CD14-positive monocyte (primary cell): ENCODE data around the gene ZNF823. TPM values are rescaled to one million over a fixed set of nuclear protein-coding genes. Genes with fewer than 3 reads are reported as not detected.

Experiments
- DNase-seq, 3 donors: peaks; one replicate each; pipeline ENCODE4 v3.0.0-alpha.2; 2011 to 2022
- H2AFZ ChIP-seq: 2 replicates; pipeline ENCODE4 v1.6.0; 2012; ENCODE audit warnings: mild to moderate bottlenecking, low read depth, low read length, inconsistent platforms; ENCODE audit not compliant: insufficient read depth, poor library complexity, severe bottlenecking
- H3K27ac ChIP-seq, 2 donors: 1 replicate in 1 of 2; 2 replicates in 1 of 2; pipeline ENCODE4 v1.5.1; 2012 to 2013; ENCODE audit warnings: low read length in 2 of 2, control low read depth in 1 of 2, inconsistent platforms in 1 of 2, low read depth in 1 of 2, mild to moderate bottlenecking in 1 of 2
- H3K27me3 ChIP-seq, 2 donors: one replicate each; pipeline versions ENCODE4 v1.6.0 to v1.6.1; 2011 to 2013; ENCODE audit warnings: low read length in 2 of 2; ENCODE audit not compliant: control insufficient read depth in 2 of 2, insufficient read depth in 2 of 2
- H3K36me3 ChIP-seq, 2 donors: replicated peaks in 1 of 2; 1 replicate in 1 of 2; 2 replicates in 1 of 2; pipeline versions ENCODE4 v1.5.1 to v1.6.1; 2012 to 2013; ENCODE audit warnings: low read length in 2 of 2, control low read depth in 1 of 2, inconsistent platforms in 1 of 2, mild to moderate bottlenecking in 1 of 2; ENCODE audit not compliant: insufficient read depth in 2 of 2, control insufficient read depth in 1 of 2
- H3K4me1 ChIP-seq, 2 donors: 1 replicate in 1 of 2; 2 replicates in 1 of 2; pipeline versions ENCODE4 v1.5.1 to v1.6.1; 2012 to 2013; ENCODE audit warnings: low read length in 2 of 2, control low read depth in 1 of 2, inconsistent platforms in 1 of 2, mild to moderate bottlenecking in 1 of 2, moderate library complexity in 1 of 2; ENCODE audit not compliant: insufficient read depth in 2 of 2, control insufficient read depth in 1 of 2
- H3K4me2 ChIP-seq: replicated peaks from 2 replicates; pipeline ENCODE3; 2012; ENCODE audit warnings: low read length, moderate library complexity, mild to moderate bottlenecking; ENCODE audit not compliant: poor library complexity, severe bottlenecking; ENCODE audit errors: extremely low read depth
- H3K4me3 ChIP-seq, 3 experiments: fragments of 200-600 bp in 1 of 3; sonication (generic) in 1 of 3; replicated peaks in 1 of 3; 1 replicate in 2 of 3; 2 replicates in 1 of 3; pipeline ENCODE4 v1.5.1; 2011 to 2013; ENCODE audit warnings: low read length in 3 of 3, mild to moderate bottlenecking in 3 of 3, control low read depth in 2 of 3, low read depth in 2 of 3, inconsistent platforms in 1 of 3, moderate library complexity in 1 of 3
- H3K79me2 ChIP-seq: 2 replicates; pipeline ENCODE4 v1.6.0; 2012; ENCODE audit warnings: mild to moderate bottlenecking, control low read depth, inconsistent platforms, low read length, moderate library complexity; ENCODE audit not compliant: insufficient read depth
- H3K9ac ChIP-seq: 2 replicates; pipeline ENCODE4 v1.6.0; 2017; ENCODE audit warnings: low read length, mild to moderate bottlenecking; ENCODE audit not compliant: insufficient read depth, poor library complexity, severe bottlenecking
- H3K9me3 ChIP-seq, 2 donors: replicated peaks in 1 of 2; 1 replicate in 1 of 2; 2 replicates in 1 of 2; pipeline versions ENCODE4 v1.5.1 to v1.6.1; 2012 to 2013; ENCODE audit warnings: low read length in 2 of 2, control low read depth in 1 of 2; ENCODE audit not compliant: control insufficient read depth in 1 of 2, insufficient read depth in 1 of 2
- H4K20me1 ChIP-seq: 2 replicates; pipeline ENCODE4 v1.6.0; 2012; ENCODE audit warnings: mild to moderate bottlenecking, low read length, control low read depth, moderate library complexity; ENCODE audit not compliant: insufficient read depth
- H3K27ac Mint-ChIP-seq, 7 donors: one replicate each; pipeline ENCODE4 v1.8.0; 2020; ENCODE audit warnings: mild to moderate bottlenecking in 7 of 7, mixed read lengths in 7 of 7, moderate library complexity in 6 of 7, inconsistent platforms in 2 of 7
- H3K27me3 Mint-ChIP-seq, 3 donors: one replicate each; pipeline ENCODE4 v1.8.0; 2021 to 2022; ENCODE audit warnings: low read depth in 3 of 3, mild to moderate bottlenecking in 3 of 3, mixed read lengths in 3 of 3, moderate library complexity in 3 of 3, inconsistent platforms in 1 of 3
- H3K36me3 Mint-ChIP-seq, 2 donors: one replicate each; pipeline ENCODE4 v1.8.0; 2020; ENCODE audit warnings: mixed read lengths in 2 of 2, inconsistent platforms in 1 of 2, mild to moderate bottlenecking in 1 of 2
- H3K4me1 Mint-ChIP-seq: one replicate; pipeline ENCODE4 v1.8.0; 2020; ENCODE audit warnings: mild to moderate bottlenecking, mixed read lengths
- H3K4me3 Mint-ChIP-seq, 2 donors: one replicate each; pipeline ENCODE4 v1.8.0; 2020; ENCODE audit warnings: mild to moderate bottlenecking in 2 of 2, mixed read lengths in 2 of 2, moderate library complexity in 1 of 2
- H3K9me3 Mint-ChIP-seq, 7 donors: one replicate each; pipeline ENCODE4 v1.8.0; 2020 to 2022; ENCODE audit warnings: mixed read lengths in 7 of 7, mild to moderate bottlenecking in 6 of 7, moderate library complexity in 6 of 7, inconsistent platforms in 2 of 7
- WGBS: methylation state at CpG from one replicate; pipeline ENCODE4 v1.1.5; 2013; ENCODE audit warnings: missing lambda C conversion rate; ENCODE audit not compliant: insufficient coverage; 5-methylcytosine and 5-hydroxymethylcytosine counted together
- intact Hi-C, 2 donors: fragments of 100-400 bp; cut with micrococcal nuclease; formaldehyde crosslinking; loops; one replicate each; pipeline versions ENCODE4 v1.15.0 to v1.15.1; 2023
- polyA plus RNA-seq, 3 donors: library from polyadenylated mRNA; depleted of rRNA in 1 of 3; unstranded in 2 of 3; stranded (reverse) in 1 of 3; fragments of 300-500 nt in 2 of 3; fragments of >200 nt in 1 of 3; fragmentation: Illumina TruSeq in 2 of 3; gene quantifications; 1 replicate in 2 of 3; 2 replicates in 1 of 3; pipeline ENCODE4 v1.2.3, GENCODE V29; 2012 to 2021
- TF ChIP-seq, protein P1 (sequence below): fragments of 200-600 bp; IDR thresholded peaks from one replicate; pipeline ENCODE4 v1.8.0; 2022; ENCODE audit warnings: antibody characterized with exemption, mild to moderate bottlenecking

The ZNF823 gene
- polyA plus RNA-seq, 3 donors = 0.48 to 0.85 (median 0.67) TPM

DNA sequence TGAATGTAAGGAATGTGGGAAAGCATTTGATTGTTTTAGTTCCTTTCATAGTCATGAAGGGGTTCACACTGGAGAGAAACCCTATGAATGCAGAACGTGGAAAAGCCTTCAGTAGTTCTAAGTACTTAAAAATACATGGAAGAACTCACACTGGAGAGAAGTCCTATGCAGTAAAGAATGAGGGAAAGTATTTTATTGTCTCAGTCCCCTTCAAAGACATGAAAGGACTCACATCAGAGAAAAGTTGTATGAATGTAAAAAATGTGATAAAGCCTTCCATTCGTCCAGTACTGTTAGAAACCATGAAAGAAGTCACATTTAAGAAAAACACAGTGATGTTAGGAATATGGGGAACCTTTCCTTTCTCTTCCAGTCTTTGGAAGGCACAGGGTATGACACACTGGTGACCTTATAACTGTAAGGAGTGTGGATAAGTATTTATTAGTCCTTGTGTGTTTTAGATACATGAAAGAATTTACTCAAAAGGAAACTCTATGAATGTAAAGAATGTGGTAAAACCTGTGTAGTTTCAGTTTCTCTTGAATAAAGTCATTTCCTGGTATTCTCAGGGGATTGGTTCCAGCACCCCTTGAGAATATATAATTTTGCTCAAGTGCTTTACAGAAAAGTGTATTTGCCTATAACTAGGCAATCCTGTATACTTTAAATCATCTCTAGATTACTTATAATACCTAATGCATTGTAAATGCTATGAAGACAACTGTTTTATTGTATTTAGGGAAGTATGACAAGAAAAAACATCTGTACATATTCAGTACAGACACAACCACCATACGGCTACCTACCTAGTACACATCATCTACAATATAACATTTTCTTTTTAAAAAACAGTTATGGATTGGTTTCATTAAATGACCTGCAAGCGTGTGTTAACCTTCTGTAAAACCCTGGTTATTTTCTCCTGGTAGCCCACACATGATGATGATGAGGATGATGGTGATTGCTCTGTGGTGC is 52.8 kb downstream of the ZNF823 start:
- Mint-ChIP-seq H3K27me3 (no peaks in the 10 kb centered on the region), H3K4me1 (no peaks in the 10 kb centered on the region), H3K36me3 (peaks cover 0 to 3% of the 10 kb centered on the region in 2 donors), H3K27ac (peak overlapping the region in 1 of 7 donors; percentile 77), H3K4me3 (no peak overlapping the region), H3K9me3 (peaks cover 21 to 79% (median 68%) of the 10 kb centered on the region in 7 donors)
- peaks cover 25 to 72% of the 10 kb centered on the region in 2 donors for H3K9me3 ChIP-seq
- no peaks in the 10 kb centered on the region for H3K36me3 ChIP-seq
- H2AFZ ChIP-seq = no peak overlapping the region
- H3K79me2 ChIP-seq = no peaks in the 10 kb centered on the region
- H3K27ac ChIP-seq = no peak overlapping the region
- H3K4me3 ChIP-seq = no peak overlapping the region
- H3K9ac ChIP-seq = no peak overlapping the region
- no CpG with 5 or more reads among the region's 4 CpGs for WGBS
- no peaks in the 10 kb centered on the region for H4K20me1 ChIP-seq
- TF ChIP-seq, protein P1, sequence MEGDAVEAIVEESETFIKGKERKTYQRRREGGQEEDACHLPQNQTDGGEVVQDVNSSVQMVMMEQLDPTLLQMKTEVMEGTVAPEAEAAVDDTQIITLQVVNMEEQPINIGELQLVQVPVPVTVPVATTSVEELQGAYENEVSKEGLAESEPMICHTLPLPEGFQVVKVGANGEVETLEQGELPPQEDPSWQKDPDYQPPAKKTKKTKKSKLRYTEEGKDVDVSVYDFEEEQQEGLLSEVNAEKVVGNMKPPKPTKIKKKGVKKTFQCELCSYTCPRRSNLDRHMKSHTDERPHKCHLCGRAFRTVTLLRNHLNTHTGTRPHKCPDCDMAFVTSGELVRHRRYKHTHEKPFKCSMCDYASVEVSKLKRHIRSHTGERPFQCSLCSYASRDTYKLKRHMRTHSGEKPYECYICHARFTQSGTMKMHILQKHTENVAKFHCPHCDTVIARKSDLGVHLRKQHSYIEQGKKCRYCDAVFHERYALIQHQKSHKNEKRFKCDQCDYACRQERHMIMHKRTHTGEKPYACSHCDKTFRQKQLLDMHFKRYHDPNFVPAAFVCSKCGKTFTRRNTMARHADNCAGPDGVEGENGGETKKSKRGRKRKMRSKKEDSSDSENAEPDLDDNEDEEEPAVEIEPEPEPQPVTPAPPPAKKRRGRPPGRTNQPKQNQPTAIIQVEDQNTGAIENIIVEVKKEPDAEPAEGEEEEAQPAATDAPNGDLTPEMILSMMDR = no peak
- H3K27me3 ChIP-seq = no peaks in the 10 kb centered on the region
- no peaks in the 10 kb centered on the region for H3K4me1 ChIP-seq
- H3K4me2 ChIP-seq = no peak overlapping the region
- no peak for DNase-seq
- intact Hi-C loops = no loop called here

DNA sequence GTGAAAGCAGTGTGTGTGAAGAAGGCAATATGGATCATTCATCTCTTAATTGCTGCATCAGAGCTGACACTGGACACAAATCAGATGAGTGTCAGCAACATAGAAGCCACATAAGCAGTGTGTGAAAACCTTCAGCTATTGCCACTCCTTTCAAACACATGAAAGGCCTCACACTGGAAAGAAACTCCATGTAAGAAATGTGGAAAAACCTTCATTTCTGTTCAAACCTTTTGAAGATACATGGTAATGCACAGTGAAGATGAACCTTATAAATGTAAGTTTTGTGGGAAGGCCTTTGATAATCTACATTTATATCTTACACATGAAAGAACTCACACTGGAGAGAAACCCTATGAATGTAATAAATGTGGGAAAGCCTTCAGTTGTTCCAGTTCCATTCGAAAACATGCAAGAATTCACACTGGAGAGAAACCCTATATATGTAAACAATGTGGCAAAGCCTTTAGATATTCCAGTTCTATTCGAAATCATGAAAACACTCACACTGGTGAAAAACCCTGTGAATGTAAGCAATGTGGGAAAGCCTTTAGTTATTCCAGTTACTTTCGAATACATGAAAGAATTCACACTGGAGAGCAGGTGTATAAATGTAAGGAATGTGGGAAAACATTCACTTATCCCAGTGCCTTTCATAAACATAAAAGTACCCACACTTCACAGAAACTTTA is 53.6 kb downstream of the ZNF823 start:
- no peak overlapping the region for H3K4me2 ChIP-seq
- H3K9ac ChIP-seq = no peak overlapping the region
- TF ChIP-seq, protein P1 = no peak
- no peak overlapping the region for H3K27ac ChIP-seq
- no peaks in the 10 kb centered on the region for H3K36me3 ChIP-seq
- H3K27me3 Mint-ChIP-seq = no peaks in the 10 kb centered on the region
- H2AFZ ChIP-seq = no peak overlapping the region
- WGBS = no CpG with 5 or more reads among the region's 3 CpGs
- no peaks in the 10 kb centered on the region for H3K4me1 ChIP-seq
- no peak overlapping the region for H3K27ac Mint-ChIP-seq
- no peaks in the 10 kb centered on the region for H3K79me2 ChIP-seq
- no peak overlapping the region for H3K4me3 Mint-ChIP-seq
- no peak for DNase-seq
- H3K4me1 Mint-ChIP-seq = no peaks in the 10 kb centered on the region
- peaks cover 30 to 81% of the 10 kb centered on the region in 2 donors for H3K9me3 ChIP-seq
- peaks cover 24 to 84% (median 73%) of the 10 kb centered on the region in 7 donors for H3K9me3 Mint-ChIP-seq
- no peaks in the 10 kb centered on the region for H3K27me3 ChIP-seq
- H3K4me3 ChIP-seq = no peak overlapping the region
- intact Hi-C loops = no loop called here
- H4K20me1 ChIP-seq = no peaks in the 10 kb centered on the region
- peaks cover 0 to 3% of the 10 kb centered on the region in 2 donors for H3K36me3 Mint-ChIP-seq
